HUES6 (cell line): ENCODE results near the gene MGARP.
"Not testable (repeated sequence)": the region's sequence is repeated elsewhere in the genome, so short reads cannot be mapped to it uniquely, and the experiment has no call there.

Experiments
- H3K27ac ChIP-seq: 2 replicates; pipeline ENCODE4 v1.7.0; 2013; ENCODE audit warnings: low read depth, mild to moderate bottlenecking, low read length, inconsistent platforms
- H3K27me3 ChIP-seq: 2 replicates; pipeline ENCODE4 v1.6.1; 2013; ENCODE audit warnings: low read length; ENCODE audit not compliant: control insufficient read depth, insufficient read depth
- H3K36me3 ChIP-seq: 2 replicates; pipeline ENCODE4 v1.6.1; 2013; ENCODE audit warnings: low read length; ENCODE audit not compliant: control insufficient read depth, insufficient read depth
- H3K4me1 ChIP-seq: 2 replicates; pipeline ENCODE4 v1.6.1; 2013; ENCODE audit warnings: low read length; ENCODE audit not compliant: control insufficient read depth, insufficient read depth
- H3K4me3 ChIP-seq: 2 replicates; pipeline ENCODE4 v1.5.1; 2013; ENCODE audit warnings: low read depth, low read length
- H3K9ac ChIP-seq: one replicate; pipeline ENCODE4 v1.6.1; 2013; ENCODE audit warnings: mild to moderate bottlenecking, low read length
- H3K9me3 ChIP-seq: 2 replicates; pipeline ENCODE4 v1.6.1; 2013; ENCODE audit warnings: low read depth, low read length; ENCODE audit not compliant: control insufficient read depth, insufficient read depth

The MGARP gene

GRCh38 chr4:139266583-139267257 lies 13.3 kb downstream of the MGARP start:
- Histone ChIP-seq H3K27me3 (no peaks in the 10 kb centered on the region), H3K36me3 (no peaks in the 10 kb centered on the region), H3K27ac (no peak overlapping the region), H3K9me3 (no peaks in the 10 kb centered on the region), H3K4me1 (peaks cover 12% of the 10 kb centered on the region), H3K9ac (no peak overlapping the region), H3K4me3 (no peak overlapping the region)

- peaks cover 12% of the 10 kb centered on the region for H3K4me1 ChIP-seq
- H3K4me3 ChIP-seq = no peak overlapping the region
- no peaks in the 10 kb centered on the region for H3K27me3 ChIP-seq
- no peaks in the 10 kb centered on the region for H3K9me3 ChIP-seq
- H3K27ac ChIP-seq = no peak overlapping the region
- H3K36me3 ChIP-seq = no peaks in the 10 kb centered on the region
- no peak overlapping the region for H3K9ac ChIP-seq
Observed at GRCh38 chr4:139266208-139266582, 13.8 kb downstream of the MGARP start.

- peaks cover 12% of the 10 kb centered on the region for H3K4me1 ChIP-seq
- no peaks in the 10 kb centered on the region for H3K36me3 ChIP-seq
- no peak overlapping the region for H3K4me3 ChIP-seq
- H3K9ac ChIP-seq = no peak overlapping the region
- no peaks in the 10 kb centered on the region for H3K27me3 ChIP-seq
- H3K27ac ChIP-seq = no peak overlapping the region
- no peaks in the 10 kb centered on the region for H3K9me3 ChIP-seq
Observed at GRCh38 chr4:139265654-139266053, 14.4 kb downstream of the MGARP start.

- Histone ChIP-seq H3K27ac (no peak overlapping the region), H3K36me3 (no peaks in the 10 kb centered on the region), H3K4me3 (no peak overlapping the region), H3K9ac (no peak overlapping the region), H3K4me1 (no peaks in the 10 kb centered on the region), H3K9me3 (no peaks in the 10 kb centered on the region), H3K27me3 (no peaks in the 10 kb centered on the region)
Observed at GRCh38 chr4:139256349-139256748, 23.7 kb downstream of the MGARP start.

- not testable (repeated sequence) for H3K4me3 ChIP-seq, H3K4me1 ChIP-seq, H3K27me3 ChIP-seq, H3K36me3 ChIP-seq, H3K27ac ChIP-seq, H3K9me3 ChIP-seq, H3K9ac ChIP-seq
Observed at GRCh38 chr4:139255581-139255980, 24.4 kb downstream of the MGARP start.

- H3K36me3 ChIP-seq = no peaks in the 10 kb centered on the region
- H3K4me3 ChIP-seq = no peak overlapping the region
- no peaks in the 10 kb centered on the region for H3K27me3 ChIP-seq
- H3K9me3 ChIP-seq = no peaks in the 10 kb centered on the region
- H3K27ac ChIP-seq = no peak overlapping the region
- H3K9ac ChIP-seq = no peak overlapping the region
- H3K4me1 ChIP-seq = no peaks in the 10 kb centered on the region
Observed at GRCh38 chr4:139253713-139254112, 26.3 kb downstream of the MGARP start.

- H3K4me3 ChIP-seq = no peak overlapping the region
- H3K9ac ChIP-seq = no peak overlapping the region
- no peaks in the 10 kb centered on the region for H3K27me3 ChIP-seq
- no peak overlapping the region for H3K27ac ChIP-seq
- H3K36me3 ChIP-seq = no peaks in the 10 kb centered on the region
- H3K9me3 ChIP-seq = no peaks in the 10 kb centered on the region
- H3K4me1 ChIP-seq = no peaks in the 10 kb centered on the region
Observed at GRCh38 chr4:139253046-139253445, 27.0 kb downstream of the MGARP start.

- Histone ChIP-seq H3K27me3 (no peaks in the 10 kb centered on the region), H3K4me3 (no peak overlapping the region), H3K9me3 (no peaks in the 10 kb centered on the region), H3K27ac (no peak overlapping the region), H3K36me3 (no peaks in the 10 kb centered on the region), H3K4me1 (peaks cover under 1% of the 10 kb centered on the region; the same call in 1 of the 2 replicates), H3K9ac (no peak overlapping the region)
Observed at GRCh38 chr4:139247700-139248238, 32.3 kb downstream of the MGARP start.

- H3K9ac ChIP-seq = no peak overlapping the region
- H3K27ac ChIP-seq = no peak overlapping the region
- peaks cover 6% of the 10 kb centered on the region for H3K4me1 ChIP-seq
- no peaks in the 10 kb centered on the region for H3K27me3 ChIP-seq
- no peaks in the 10 kb centered on the region for H3K9me3 ChIP-seq
- H3K4me3 ChIP-seq = no peak overlapping the region
- no peaks in the 10 kb centered on the region for H3K36me3 ChIP-seq
Observed at GRCh38 chr4:139247241-139247640, 32.8 kb downstream of the MGARP start.

GRCh38 chr4:139246166-139246565 lies 33.9 kb downstream of the MGARP start:
- H3K36me3 ChIP-seq = no peaks in the 10 kb centered on the region
- H3K27ac ChIP-seq = no peak overlapping the region
- H3K4me3 ChIP-seq = no peak overlapping the region
- no peaks in the 10 kb centered on the region for H3K27me3 ChIP-seq
- no peak overlapping the region for H3K9ac ChIP-seq
- no peaks in the 10 kb centered on the region for H3K9me3 ChIP-seq
- peaks cover 17% of the 10 kb centered on the region for H3K4me1 ChIP-seq

GRCh38 chr4:139245590-139245989 lies 34.4 kb downstream of the MGARP start:
- no peaks in the 10 kb centered on the region for H3K27me3 ChIP-seq
- no peak overlapping the region for H3K4me3 ChIP-seq
- H3K4me1 ChIP-seq = peaks cover 22% of the 10 kb centered on the region
- H3K9me3 ChIP-seq = no peaks in the 10 kb centered on the region
- H3K36me3 ChIP-seq = no peaks in the 10 kb centered on the region
- no peak overlapping the region for H3K9ac ChIP-seq
- H3K27ac ChIP-seq = no peak overlapping the region
